M059J (cell line): ENCODE data around the gene PKMYT1. TPM values are rescaled to one million over a fixed set of nuclear protein-coding genes. Genes with fewer than 3 reads are reported as not detected.
"Not testable (repeated sequence)": the region's sequence is repeated elsewhere in the genome, so short reads cannot be mapped to it uniquely, and the experiment has no call there.

Source experiments
- DNase-seq: peaks from one replicate; pipeline ENCODE4 v3.0.0-alpha.2; 2012; ENCODE audit warnings: low read depth
- total RNA-seq: library from RNA; depleted of rRNA; stranded (reverse); fragments of >200 nt; shearing (Covaris generic); gene quantifications from 2 replicates; pipeline ENCODE4 v1.2.3, GENCODE V29; 2014

The PKMYT1 gene
- total RNA-seq, 1 experiment from 2014 or later, result 47.4 TPM

DNA sequence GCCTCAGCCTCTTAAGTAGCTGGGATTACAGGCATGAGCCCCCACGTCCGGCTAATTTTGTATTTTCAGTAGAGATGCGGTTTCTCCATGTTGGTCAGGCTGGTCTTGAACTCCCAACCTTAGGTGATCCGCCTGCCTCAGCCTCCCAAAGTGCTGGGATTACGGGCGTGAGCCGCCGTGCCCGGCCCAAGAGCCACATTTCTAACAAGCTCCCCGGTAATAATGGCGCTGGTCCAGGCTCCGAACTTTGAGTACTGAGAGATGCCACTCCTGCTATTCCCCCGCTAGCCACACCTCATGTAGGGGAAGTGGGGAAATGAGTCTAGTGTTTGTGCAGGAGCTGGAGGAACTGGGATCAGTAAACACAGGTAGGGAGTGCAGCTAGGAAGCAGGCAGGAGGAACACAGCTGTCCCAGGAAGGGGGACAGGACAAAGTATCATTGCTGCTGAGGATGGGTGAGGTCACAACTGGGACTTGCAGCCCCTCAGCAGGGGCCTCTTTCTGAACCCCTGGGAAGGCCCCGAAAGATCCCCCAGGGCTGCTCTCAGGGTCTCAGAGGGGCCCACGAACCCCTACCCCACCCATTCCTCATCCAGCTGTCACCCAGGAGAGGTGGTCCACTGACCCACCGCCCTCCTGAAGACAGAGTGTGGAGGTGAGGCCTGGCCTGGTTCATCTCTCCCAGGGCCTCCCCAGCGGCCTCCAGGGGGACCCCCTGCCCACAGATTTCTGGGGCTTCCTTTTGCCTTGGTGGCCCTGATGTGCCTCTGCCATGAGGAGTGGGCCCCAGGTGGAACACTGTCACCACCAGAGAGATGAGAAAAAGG is 19.8 kb downstream of the PKMYT1 start:
- no peak for DNase-seq

DNA sequence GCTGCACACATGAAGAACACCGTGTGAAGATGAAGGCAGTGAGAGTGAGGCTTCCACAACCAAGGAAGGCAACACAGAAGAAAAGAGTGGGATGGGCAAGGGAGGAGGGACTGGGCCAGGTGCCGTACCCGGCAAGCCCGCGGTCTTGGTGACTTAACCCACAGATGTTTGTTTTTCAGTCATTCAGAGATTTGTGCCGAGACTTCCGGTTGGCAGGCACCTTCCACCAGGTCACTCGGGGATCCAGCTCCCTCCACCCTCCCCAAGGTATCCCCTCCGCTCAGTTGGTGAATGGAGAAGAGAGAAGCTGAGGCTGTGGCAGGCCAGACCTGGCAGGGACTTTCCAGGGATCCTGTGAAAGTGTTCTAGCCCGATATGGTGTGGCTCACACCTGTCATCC is 21.0 kb downstream of the PKMYT1 start:
- DNase-seq, result no peak

DNA sequence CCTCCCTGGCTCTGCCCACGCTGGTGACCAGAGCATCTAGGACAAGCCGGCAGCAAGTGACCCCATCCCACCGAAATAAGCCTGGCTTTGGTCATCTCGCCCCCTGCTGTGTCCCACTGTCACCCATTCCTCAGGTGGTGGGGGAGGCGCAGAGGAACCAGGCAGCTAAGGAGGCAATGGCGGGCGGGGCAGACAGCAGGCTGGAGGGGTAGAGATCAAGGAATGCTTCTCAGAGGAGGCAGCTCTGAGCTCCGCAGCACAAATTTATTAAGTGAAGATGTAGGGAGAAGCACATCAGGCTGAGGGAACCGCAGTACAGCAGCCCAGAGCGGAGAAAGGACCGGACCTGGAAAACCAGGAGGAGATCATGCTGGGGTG is 23.7 kb downstream of the PKMYT1 start:
- no peak for DNase-seq

DNA sequence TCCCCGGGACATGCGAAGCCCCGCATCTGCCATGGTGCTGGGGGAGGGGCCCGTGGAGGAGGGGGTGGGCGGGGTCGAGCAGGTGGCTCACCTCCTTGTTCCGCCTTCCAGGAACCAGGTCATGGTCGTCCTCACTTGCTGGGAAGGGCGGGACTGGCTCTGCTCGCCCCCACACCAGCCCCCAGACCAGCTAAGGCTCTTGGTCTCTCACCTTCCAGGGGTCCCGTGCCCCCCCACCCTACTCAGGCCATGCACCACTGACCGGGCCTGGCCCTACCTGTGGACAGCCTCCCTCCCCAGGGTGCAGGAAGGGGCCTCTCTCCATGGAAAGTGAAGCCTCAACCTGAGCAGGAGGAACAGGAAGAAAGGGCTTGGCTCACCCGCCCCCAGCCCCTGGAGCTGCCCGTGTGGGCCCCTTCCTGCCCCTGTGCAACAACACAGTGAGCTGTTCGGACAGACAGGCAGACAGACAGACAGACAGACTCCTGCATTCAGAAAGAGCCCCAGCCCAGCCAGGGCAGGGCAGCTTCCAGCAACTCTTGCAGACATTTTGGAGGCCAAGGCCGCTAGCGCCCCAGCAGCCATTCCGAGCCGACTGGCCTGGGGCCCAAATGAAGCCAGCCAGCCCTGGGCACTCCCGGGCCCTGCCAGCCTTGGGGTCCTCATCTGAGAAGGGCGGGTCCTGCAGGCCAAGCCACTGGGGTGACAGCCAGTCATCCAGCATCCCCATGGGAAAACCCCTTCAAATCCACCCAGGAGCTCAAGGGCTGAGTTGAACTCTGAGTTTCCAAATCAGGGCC is 24.3 kb downstream of the PKMYT1 start:
- DNase-seq, result no peak

DNA sequence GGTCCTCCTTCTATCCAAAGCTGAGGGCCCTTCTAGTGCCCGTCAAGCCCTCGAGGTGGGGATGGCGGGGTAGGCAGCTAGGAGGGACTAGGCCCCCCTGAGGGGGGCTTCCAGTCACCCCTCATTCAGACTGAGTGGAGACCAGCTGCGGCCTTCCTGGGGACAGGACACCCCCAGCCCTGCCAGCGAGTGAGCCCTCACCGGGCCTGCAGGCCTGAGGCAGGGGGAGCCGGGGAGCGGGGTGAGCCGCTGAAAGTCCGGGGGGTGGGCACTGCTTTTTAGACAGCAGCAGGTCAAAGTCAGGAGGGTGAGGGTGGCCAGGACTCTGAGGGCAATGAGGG is 24.8 kb downstream of the PKMYT1 start:
- DNase-seq, result no peak

DNA sequence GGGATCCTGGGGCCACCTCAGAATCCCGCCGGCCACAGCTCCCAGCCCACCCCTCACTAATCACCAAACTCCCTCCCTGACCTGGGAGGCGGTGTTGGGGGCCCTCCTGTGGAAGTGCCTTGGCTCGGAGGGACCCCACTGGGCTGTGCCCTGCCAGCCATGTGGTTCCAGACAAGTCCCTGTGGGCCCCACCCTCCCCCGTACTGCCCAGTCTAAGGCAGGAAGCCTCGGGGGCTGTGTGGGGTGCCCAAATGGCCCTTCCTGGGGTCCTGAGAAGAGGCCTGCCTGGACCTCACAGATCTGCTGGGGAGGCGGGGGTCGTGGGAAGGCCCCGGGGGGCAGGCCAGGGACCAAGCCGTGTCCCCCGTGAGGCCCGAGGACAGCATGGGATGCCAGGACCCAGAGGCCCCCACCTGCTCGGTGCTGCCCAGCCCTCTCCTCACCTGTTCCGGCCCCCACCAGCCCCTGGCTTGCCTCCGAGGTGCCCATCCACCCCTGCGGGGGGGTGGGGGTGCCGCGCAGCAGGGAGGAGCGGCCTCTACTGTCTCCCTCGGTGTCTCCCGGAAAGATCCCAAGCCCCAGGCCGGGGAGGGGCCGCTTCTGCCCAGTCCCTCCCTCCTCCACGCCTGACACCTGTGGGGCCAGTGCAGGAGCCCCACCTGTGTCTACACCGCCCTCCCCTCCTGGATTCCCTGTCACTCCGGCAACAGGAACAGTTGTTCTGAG is 25.4 kb downstream of the PKMYT1 start:
- no peak for DNase-seq

DNA sequence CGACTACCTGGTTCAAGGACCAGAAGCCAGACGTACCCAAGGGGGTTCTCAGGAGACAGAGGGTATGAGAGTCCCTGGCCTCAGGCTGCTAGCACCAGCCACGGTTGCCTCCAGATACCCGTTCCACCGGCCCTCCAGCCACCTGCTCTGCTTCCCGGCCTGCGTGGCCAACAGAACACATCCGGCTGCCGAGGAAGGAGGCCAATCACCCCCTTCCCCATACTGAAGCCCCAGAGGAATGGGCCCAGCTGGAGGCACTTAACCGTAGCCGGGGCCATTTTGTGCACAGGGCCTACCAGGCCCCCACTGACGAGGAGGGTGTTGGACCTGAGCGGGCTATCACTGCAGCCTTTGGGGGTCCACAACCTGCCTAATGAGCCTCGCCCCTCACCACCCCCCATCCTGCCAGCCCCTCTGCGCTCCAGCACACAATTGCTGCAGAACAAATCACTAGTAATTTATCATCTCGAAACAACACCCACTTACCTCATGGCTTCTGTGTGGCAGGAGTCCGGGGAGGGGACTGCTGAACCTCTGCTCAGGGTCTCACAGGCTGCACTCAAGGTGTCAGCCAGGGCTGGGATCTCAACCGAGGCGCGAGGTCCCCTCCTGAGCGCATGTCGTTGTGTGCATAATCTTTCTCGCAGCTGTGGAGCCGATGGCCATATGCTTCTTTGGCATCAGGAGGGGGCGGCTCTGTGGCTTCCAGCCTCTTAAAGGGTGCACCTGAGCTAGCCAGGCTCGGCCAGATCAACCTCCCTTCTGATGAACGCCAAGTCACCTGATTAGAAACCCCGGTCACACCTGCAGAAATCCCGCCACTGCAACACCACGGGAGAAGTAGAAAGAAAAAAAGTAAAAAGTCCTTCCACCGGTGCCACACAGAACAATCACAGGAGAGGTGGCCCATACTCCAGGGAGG is 26.3 kb downstream of the PKMYT1 start:
- DNase-seq, result no peak

DNA sequence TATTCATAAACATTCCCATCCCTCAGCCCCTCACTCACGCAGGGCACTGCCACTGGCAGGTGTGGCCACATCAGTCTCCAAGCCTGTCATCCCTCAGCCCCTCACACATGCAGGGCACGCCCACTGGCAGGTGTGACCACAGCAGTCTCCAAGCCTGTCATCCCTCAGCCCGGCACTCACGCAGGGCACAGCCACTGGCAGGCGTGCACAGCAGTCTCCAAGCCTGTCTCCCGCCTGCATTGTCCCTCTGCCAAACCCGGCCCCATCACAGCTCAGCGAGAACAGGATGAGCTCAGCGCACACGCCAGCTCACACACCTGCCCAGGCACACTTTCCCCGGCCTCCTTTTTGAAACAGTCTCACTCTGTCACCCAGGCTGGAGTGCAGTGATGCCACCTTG is 27.6 kb downstream of the PKMYT1 start:
- no peak for DNase-seq

DNA sequence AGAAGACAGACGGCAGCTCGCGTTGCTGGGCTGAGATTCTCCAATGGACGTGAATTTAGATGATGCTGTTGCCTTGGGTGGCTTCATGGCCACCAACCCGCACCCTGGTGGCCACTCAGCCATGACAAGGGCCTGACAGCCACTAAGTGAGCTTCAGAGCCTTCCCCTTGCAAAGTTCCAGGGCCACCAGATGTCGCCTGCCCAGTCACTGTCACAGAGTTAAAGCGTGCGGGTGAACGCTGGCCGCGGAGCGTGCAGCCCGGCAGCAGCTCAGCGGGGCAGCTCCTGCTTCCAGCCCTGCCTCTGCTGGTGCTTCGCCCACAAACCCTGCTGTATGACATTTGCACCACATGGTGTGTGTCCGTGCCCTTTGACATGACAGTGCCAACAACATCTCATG is 29.5 kb downstream of the PKMYT1 start:
- no peak for DNase-seq

DNA sequence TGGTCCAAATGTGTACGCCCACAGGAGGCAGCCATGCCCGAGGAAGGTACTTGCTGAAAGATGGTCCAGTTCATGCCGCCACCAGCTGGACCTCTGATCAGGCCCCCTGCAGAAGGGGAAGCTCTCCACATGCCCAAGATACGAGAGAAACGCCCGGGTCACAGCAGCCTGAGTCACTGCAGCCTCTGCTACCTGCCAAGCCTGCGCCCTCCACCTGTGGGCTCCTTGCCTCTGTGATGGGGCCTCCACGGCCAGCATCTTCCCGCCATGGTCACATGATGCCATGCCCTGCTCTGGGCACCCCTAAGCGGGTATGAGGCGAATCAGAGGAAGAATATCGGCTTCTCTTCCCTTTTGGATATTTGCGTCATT is 29.9 kb downstream of the PKMYT1 start:
- DNase-seq, result no peak

DNA sequence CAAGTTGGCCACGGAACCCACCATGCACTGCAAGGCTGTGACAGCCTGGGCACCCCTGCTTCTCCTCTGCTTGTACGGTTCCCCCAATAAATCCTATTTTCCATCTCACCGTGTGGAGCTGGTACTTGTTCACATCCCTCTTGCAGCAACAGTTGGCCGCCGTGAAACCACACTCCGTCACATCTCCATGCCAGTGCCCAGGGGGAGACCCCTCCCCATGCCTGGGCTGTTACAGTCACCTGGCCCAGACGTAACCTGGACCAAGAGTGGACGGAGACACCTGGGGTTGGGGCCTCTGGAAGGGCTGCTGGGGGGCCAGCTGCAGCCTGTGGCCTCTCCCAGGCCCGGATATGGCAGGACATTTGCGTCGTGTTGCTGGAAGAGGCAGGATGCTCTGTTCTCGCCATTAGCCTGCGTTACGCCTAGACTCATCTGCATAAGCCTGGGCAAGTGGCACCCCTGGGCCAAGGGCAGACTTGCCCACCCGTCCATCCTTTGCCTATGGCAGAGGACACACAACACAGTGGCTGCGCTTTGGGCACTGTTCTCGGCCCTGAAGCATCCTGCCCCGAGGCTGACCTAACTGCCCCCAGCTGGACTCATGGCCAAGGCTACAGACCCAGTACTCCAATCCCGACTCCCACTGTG is 30.4 kb downstream of the PKMYT1 start:
- DNase-seq, result no peak

DNA sequence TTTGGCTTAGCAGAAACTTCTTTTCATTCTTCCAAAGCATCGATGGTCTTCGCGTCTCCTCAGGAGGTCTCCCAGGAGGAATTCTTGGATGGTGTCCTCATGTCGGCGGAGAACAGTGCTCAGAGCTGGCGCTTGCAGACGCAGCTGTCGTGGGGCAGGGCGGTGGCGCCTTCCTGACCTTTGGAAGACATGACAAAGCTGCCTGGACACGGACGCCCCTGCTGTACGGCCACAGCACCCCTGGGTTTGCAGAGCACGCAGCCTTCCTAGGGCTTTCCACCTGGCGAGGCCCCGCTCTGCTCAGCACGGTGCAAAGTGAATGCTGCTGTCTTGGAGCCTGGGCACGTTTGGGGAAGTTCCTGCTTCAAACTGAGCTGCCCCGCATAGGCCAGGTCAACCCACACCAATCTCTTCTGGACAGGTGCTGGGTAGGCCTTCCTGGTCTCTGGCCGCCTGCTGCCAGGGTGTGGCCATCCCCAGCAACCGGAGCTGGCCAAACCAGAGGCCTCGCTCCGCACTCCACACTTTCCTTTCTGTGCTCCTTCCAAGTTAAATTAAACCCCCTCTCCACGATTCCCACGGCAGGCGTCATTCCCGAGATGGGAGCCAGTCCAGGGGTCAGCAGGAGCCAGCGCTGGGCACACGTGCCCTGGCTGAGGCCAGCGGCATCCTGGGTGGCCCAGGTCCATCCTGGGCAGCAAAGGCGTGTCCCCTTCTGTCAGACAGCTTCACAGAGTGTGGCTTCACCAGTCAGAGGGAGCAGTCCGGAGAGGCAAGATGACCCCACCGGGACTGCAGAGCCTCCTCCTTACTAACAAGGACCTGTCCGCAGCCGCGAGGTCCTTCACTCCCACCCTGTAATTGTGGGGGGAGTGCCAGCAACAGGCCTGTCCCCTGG is 31.2 kb downstream of the PKMYT1 start:
- DNase-seq, result no peak

DNA sequence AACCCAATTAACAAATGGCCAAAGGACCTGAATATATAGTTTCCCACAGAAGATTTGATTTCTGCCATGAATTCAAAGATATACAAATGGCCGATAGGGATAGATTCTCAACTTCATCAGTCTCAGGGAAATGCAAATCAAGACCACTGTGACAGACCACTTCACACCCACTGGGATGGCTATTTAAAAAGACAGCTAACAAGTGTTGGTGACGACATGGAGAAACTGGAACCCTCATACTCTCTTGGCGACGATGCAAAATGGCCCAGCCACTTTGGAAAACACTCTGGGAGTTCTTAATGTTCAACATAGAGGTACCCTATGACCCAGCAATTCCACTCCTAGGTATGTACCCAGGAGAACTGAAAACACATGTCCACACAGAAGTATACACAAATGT is 33.6 kb downstream of the PKMYT1 start:
- DNase-seq, result no peak

DNA sequence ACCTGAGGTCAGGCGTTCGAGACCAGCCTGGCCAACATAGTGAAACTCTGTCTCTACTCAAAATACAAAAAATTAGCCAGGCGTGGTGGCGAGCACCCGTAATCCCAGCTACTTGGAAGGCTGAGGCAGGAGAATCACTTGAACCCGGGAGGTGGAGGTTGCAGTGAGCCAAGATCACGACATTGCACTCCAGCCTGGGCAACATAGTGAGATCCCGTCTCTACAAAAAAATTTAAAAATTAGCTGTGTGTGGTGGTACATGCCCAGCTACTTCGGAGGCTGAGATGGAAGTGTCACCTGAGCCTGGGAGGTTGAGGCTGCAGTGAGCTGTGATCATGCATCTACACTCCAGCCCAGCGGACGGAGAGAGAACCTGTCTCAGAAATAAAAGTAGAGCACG is 36.5 kb downstream of the PKMYT1 start:
- DNase-seq, result not testable (repeated sequence)

DNA sequence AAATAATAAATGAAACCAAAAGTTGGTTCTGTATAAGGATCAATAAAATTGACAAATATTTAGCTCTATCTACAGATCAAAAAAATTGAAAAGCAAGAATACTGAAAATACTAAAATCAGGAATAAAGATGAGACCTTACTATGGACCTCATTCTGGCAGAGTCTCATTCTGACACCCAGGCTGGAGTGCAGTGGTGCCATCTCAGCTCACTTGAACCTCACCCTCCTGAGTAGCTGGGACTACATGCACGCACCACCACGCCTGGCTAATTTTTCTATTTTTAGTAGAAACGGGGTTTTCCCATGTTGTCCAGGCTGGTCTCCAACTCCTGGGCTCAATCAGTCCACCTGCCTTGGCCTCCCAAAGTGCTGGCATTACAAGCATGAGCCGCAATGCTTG is 38.2 kb downstream of the PKMYT1 start:
- no peak for DNase-seq

DNA sequence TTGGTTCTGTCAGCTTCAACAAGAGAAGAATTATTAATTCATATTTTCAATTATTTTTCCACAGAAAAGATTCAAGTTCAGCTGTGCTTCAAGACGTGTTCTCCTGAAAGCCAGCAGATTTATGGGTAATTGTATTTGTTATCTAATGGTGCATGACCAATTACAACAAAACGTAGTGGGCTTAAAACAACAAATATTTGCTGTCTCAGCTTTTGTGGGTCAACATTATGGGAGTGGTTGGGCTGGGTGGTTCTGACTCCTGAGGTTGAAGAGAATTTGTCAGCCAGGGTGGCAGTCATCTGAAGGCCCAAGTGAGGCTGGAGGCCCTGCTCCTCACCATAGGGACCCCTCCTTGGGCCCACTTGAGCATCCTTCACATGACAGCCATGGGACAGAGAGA is 40.3 kb downstream of the PKMYT1 start:
- no peak for DNase-seq

DNA sequence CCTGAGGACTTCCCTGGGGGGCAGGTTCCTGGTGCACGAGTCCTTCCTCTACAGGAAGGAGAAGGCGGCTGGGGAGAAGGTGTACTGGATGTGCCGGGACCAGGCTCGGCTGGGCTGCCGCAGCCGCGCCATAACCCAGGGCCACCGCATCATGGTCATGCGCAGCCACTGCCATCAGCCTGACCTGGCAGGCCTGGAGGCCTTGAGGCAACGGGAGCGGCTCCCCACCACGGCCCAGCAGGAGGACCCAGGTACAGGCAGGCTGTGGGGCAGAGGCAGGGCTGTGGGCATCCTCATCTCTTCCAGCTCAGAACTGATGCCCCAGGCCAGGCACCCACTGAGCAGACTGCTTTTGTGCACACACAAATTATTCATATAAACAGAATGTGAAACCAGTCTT is 42.0 kb downstream of the PKMYT1 start:
- DNase-seq, result no peak

DNA sequence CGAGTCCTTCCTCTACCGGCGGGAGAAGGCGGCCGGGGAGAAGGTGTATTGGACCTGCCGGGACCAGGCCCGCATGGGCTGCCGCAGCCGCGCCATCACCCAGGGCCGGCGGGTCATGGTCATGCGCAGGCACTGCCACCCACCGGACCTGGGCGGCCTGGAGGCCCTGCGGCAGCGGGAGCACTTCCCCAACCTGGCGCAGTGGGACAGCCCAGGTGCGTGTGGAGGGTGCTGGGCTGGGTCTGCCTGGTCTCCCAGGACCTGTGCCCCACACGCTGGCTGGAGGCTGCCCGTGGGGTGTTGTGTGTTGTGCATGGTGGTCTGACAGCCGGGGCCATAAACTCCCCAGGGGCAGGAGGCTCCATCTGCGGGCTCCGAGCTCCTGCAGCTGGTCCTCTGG is 43.1 kb downstream of the PKMYT1 start:
- no peak for DNase-seq

DNA sequence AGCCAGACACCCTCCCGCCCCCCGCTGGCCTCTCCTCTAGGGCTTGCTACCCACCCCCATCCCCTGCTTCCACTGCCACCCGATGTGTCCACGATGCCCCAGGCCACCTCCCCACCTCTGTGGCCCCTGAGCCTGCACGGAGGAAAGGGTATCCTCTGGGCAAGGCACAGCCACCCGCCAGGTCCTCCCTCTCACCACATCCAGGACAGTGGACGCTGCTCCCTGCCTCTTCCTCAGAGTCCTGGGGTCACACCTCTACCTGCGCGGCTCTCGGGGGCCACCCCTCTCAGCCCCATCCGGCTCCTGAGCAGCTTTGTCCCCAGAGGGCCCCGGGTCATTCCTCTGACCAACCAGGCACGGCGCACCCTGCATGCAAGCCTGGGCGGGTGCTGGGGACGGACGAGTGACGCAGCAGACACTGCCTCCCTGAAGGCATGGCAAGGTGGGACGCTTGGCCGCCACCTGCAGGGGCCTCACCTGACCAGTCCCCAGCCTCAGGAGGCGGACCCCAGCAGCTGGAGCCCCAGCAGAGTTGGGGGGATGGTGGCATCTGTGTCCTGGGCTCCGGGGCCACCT is 43.7 kb downstream of the PKMYT1 start:
- DNase-seq, result no peak

DNA sequence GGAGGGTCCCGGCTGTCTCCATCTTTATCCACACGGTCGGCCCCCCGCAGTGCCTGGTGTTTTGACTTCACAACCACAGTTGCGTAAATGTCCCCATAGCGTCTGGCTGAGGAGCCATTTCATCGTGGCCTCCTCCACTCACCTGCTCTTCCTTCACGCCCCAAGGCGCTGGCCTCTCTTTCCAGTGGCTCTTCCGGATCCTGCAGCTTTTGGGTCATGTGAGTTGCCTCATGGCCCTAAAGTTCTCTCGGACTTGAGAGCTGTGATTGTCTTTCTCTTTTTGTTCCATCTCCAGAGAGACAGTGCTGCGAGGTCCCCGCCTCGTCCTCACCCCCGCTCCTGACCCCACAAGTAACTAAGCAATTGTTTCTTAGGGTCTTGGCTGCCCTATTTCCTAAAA is 45.8 kb downstream of the PKMYT1 start:
- no peak for DNase-seq
